CD4-positive, alpha-beta memory T cell (primary cell): Measurements from ENCODE around the gene MUC2. TPM values are rescaled to one million over a fixed set of nuclear protein-coding genes. Genes with fewer than 3 reads are reported as not detected.

Experiments
- CTCF ChIA-PET: fragments of 350-600 bp; sonication (Branson Sonifier 250); formaldehyde crosslinking; loops from one replicate; lab custom pipeline; 2021; ENCODE audit warnings: inconsistent platforms; ENCODE audit not compliant: partially characterized antibody; lab: Charles Lee
- POLR2A ChIA-PET: fragments of 350-600 bp; sonication (Branson Sonifier 250); formaldehyde crosslinking; loops from one replicate; lab custom pipeline; 2021; ENCODE audit not compliant: partially characterized antibody; lab: Charles Lee
- DNase-seq, 5 donors: peaks; one replicate each; pipeline versions ENCODE4 v3.0.0 to v3.0.0-alpha.2; 2020 to 2022; ENCODE audit warnings: mixed read lengths in 1 of 5
- H3K27ac ChIP-seq: one replicate; pipeline ENCODE4 v1.7.0; 2013; ENCODE audit warnings: low read depth, low read length
- H3K27me3 ChIP-seq: 2 replicates; pipeline ENCODE4 v1.7.0; 2013; ENCODE audit warnings: mild to moderate bottlenecking, low read length, moderate library complexity; ENCODE audit not compliant: insufficient read depth
- H3K36me3 ChIP-seq: 2 replicates; pipeline ENCODE4 v1.7.0; 2013; ENCODE audit warnings: mild to moderate bottlenecking, low read length, moderate library complexity; ENCODE audit not compliant: insufficient read depth
- H3K4me1 ChIP-seq: 2 replicates; pipeline ENCODE4 v1.7.0; 2013; ENCODE audit warnings: mild to moderate bottlenecking, low read length, moderate library complexity; ENCODE audit not compliant: insufficient read depth
- H3K4me3 ChIP-seq, 2 donors: one replicate each; pipeline ENCODE4 v1.7.0; 2013; ENCODE audit warnings: low read length in 2 of 2, mild to moderate bottlenecking in 1 of 2
- H3K9me3 ChIP-seq, 2 donors: one replicate each; pipeline ENCODE4 v1.7.0; 2013; ENCODE audit warnings: low read length in 2 of 2, control low read depth in 1 of 2; ENCODE audit not compliant: control insufficient read depth in 1 of 2
- H3K27ac Mint-ChIP-seq, 7 donors: one replicate each; pipeline ENCODE4 v1.8.0; 2020 to 2021; ENCODE audit warnings: mixed read lengths in 7 of 7, mild to moderate bottlenecking in 6 of 7, inconsistent platforms in 3 of 7, moderate library complexity in 3 of 7
- H3K27me3 Mint-ChIP-seq, 2 donors: one replicate each; pipeline ENCODE4 v1.8.0; 2020 to 2021; ENCODE audit warnings: mixed read lengths in 2 of 2
- H3K36me3 Mint-ChIP-seq, 2 donors: one replicate each; pipeline ENCODE4 v1.8.0; 2020 to 2021; ENCODE audit warnings: mixed read lengths in 2 of 2, inconsistent platforms in 1 of 2, mild to moderate bottlenecking in 1 of 2
- H3K4me1 Mint-ChIP-seq, 4 donors: one replicate each; pipeline ENCODE4 v1.8.0; 2020 to 2021; ENCODE audit warnings: mixed read lengths in 4 of 4, mild to moderate bottlenecking in 1 of 4
- H3K4me3 Mint-ChIP-seq, 8 donors: one replicate each; pipeline ENCODE4 v1.8.0; 2020 to 2021; ENCODE audit warnings: mixed read lengths in 8 of 8, mild to moderate bottlenecking in 7 of 8, moderate library complexity in 6 of 8, inconsistent platforms in 3 of 8
- H3K9me3 Mint-ChIP-seq, 8 donors: one replicate each; pipeline ENCODE4 v1.8.0; 2020 to 2021; ENCODE audit warnings: mixed read lengths in 8 of 8, mild to moderate bottlenecking in 5 of 8, inconsistent platforms in 3 of 8, moderate library complexity in 1 of 8
- intact Hi-C: fragments of 100-400 bp; cut with micrococcal nuclease; formaldehyde crosslinking; loops from one replicate; pipeline ENCODE4 v1.15.1; 2023
- polyA plus RNA-seq, 2 donors: library from polyadenylated mRNA; unstranded; fragments of 300-500 nt; fragmentation: Illumina TruSeq; gene quantifications; one replicate each; pipeline ENCODE4 v1.2.3, GENCODE V29; 2021
- total RNA-seq, 2 experiments: library from RNA; stranded (reverse); gene quantifications; one replicate each; pipeline ENCODE4 v1.2.3, GENCODE V29; 2021

MUC2 gene
- total and polyA plus RNA-seq, 4 experiments from 2014 or later, result not detected

GRCh38 chr11:1037506-1038055 is 37.1 kb upstream of the MUC2 start:
- DNase-seq, result peak in 1 of 5 donors; percentile 27
- Histone ChIP-seq H3K36me3 (no peaks in the 10 kb centered on the region), H3K4me3 (no peak overlapping the region), H3K9me3 (no peaks in the 10 kb centered on the region), H3K27ac (no peak overlapping the region), H3K27me3 (no peaks in the 10 kb centered on the region), H3K4me1 (no peaks in the 10 kb centered on the region)
- intact Hi-C loops, result no loop called here
- Mint-ChIP-seq H3K27me3 (no peaks in the 10 kb centered on the region), H3K27ac (no peak overlapping the region), H3K36me3 (no peaks in the 10 kb centered on the region), H3K4me1 (peaks cover 0 to 4% (median 0%) of the 10 kb centered on the region in 4 donors), H3K4me3 (no peak overlapping the region), H3K9me3 (peaks cover 0 to 2% (median 0%) of the 10 kb centered on the region in 8 donors)
- CTCF ChIA-PET, result interaction anchor here (0.8 kb wide), 1 partner anchor 16 kb away, joined by 3 read pairs; no protein-coding TSS in a partner anchor
- POLR2A ChIA-PET, result no interaction called here

DNA sequence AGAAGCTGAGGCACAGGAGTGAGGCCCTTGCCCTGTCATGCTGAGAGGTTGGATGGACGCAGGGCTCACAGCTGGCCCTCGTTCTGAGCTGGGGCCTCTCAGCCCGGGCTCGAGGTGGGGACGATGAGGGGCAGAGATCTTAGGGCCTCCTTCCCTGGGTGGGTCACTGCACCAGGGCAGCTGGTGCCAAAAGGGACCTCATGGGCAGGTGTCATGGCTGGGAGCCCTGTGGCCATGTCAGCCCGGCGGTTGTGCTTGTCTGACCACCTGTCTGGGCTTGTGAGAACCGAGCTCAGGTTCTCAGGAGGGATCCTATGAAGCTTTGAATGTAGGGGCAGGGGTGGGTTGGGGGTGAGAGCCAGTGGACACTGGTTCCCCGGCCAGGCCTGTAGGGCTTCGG is 36.3 kb upstream of the MUC2 start:
- no peaks in the 10 kb centered on the region for H3K27me3 Mint-ChIP-seq
- no peak overlapping the region for H3K27ac Mint-ChIP-seq
- POLR2A ChIA-PET, result no interaction called here
- CTCF ChIA-PET, result interaction anchor here (0.8 kb wide), 1 partner anchor 17 kb away, joined by 3 read pairs; no protein-coding TSS in a partner anchor
- DNase-seq, result no peak
- peaks cover 0 to 2% (median 0%) of the 10 kb centered on the region in 8 donors for H3K9me3 Mint-ChIP-seq
- intact Hi-C loops, result no loop called here
- H3K4me1 Mint-ChIP-seq, result peaks cover 0 to 2% (median 0%) of the 10 kb centered on the region in 4 donors
- H3K36me3 Mint-ChIP-seq, result no peaks in the 10 kb centered on the region
- no peaks in the 10 kb centered on the region for H3K36me3 ChIP-seq
- no peak overlapping the region for H3K27ac ChIP-seq
- no peaks in the 10 kb centered on the region for H3K27me3 ChIP-seq
- H3K9me3 ChIP-seq, result no peaks in the 10 kb centered on the region
- H3K4me3 Mint-ChIP-seq, result no peak overlapping the region
- H3K4me3 ChIP-seq, result no peak overlapping the region
- no peaks in the 10 kb centered on the region for H3K4me1 ChIP-seq

- POLR2A ChIA-PET, result no interaction called here
- Mint-ChIP-seq H3K4me1 (peaks cover 0 to 2% (median 0%) of the 10 kb centered on the region in 4 donors), H3K27ac (peak overlapping the region in 1 of 7 donors; percentile 22), H3K36me3 (no peaks in the 10 kb centered on the region), H3K4me3 (peak overlapping the region in 1 of 8 donors; percentile 38), H3K9me3 (no peaks in the 10 kb centered on the region), H3K27me3 (peaks cover under 1% of the 10 kb centered on the region in 2 donors)
- Histone ChIP-seq H3K9me3 (no peaks in the 10 kb centered on the region), H3K27me3 (no peaks in the 10 kb centered on the region), H3K4me1 (no peaks in the 10 kb centered on the region), H3K4me3 (no peak overlapping the region), H3K36me3 (no peaks in the 10 kb centered on the region), H3K27ac (no peak overlapping the region)
- intact Hi-C loops, result no loop called here
- no peak for DNase-seq
- CTCF ChIA-PET, result no interaction called here
These were observed 35.8 kb upstream of the MUC2 start for GRCh38 chr11:1038921-1039320.

- ChIA-PET POLR2A (no interaction called here), CTCF (no interaction called here)
- H3K36me3 Mint-ChIP-seq, result no peaks in the 10 kb centered on the region
- H3K9me3 Mint-ChIP-seq, result no peaks in the 10 kb centered on the region
- peaks cover 0 to 2% (median 0%) of the 10 kb centered on the region in 4 donors for H3K4me1 Mint-ChIP-seq
- no peak overlapping the region for H3K4me3 ChIP-seq
- no peaks in the 10 kb centered on the region for H3K9me3 ChIP-seq
- H3K27ac ChIP-seq, result no peak overlapping the region
- H3K27me3 Mint-ChIP-seq, result peaks cover 2% of the 10 kb centered on the region in 2 donors
- H3K4me1 ChIP-seq, result no peaks in the 10 kb centered on the region
- H3K27ac Mint-ChIP-seq, result no peak overlapping the region
- no peaks in the 10 kb centered on the region for H3K36me3 ChIP-seq
- intact Hi-C loops, result no loop called here
- no peaks in the 10 kb centered on the region for H3K27me3 ChIP-seq
- no peak overlapping the region for H3K4me3 Mint-ChIP-seq
- peak in 1 of 5 donors; percentile 32 for DNase-seq
These were observed 34.9 kb upstream of the MUC2 start for GRCh38 chr11:1039481-1040427.

DNA sequence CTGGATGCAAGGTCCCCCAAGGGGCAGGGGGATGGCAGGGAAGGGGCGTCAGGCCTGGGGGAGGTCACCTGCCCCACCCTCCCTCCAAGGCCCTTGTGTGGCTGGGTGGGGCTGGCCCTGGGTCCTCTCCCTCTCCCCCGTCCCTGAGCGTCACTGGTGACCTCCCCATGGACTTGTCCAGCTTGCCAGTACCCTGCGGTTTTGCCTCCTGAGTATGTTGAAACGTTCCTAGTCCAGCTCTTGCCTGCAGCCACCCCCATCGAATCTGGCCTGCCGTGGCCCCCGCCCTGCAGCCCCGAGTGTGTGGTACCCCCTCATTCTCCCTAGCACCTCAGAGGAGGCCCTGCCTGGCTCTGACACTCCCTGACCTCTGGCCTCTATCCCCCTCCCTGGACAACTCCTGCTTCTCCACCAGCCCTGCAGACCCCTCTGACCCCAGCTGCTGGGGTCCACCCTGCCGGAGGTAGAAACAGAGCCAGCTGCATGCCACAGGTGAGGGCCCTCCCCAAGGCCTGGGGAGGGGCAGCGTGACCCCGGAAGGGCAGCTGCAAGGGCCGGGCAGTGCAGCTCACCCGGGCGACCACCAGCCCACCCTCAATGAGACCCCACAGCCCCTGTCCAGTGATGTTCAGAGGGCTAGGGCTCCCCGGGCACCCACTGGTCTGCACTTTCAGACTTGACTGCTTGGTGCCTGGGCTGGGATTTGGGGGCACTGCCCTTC is 34.1 kb upstream of the MUC2 start:
- H3K9me3 Mint-ChIP-seq, result no peaks in the 10 kb centered on the region
- Histone ChIP-seq H3K27me3 (no peaks in the 10 kb centered on the region), H3K4me3 (no peak overlapping the region), H3K4me1 (no peaks in the 10 kb centered on the region), H3K9me3 (no peaks in the 10 kb centered on the region), H3K36me3 (no peaks in the 10 kb centered on the region), H3K27ac (no peak overlapping the region)
- no peaks in the 10 kb centered on the region for H3K36me3 Mint-ChIP-seq
- no peak overlapping the region for H3K27ac Mint-ChIP-seq
- POLR2A ChIA-PET, result no interaction called here
- intact Hi-C loops, result no loop called here
- H3K4me3 Mint-ChIP-seq, result no peak overlapping the region
- CTCF ChIA-PET, result no interaction called here
- H3K4me1 Mint-ChIP-seq, result peaks cover 0 to 2% (median 0%) of the 10 kb centered on the region in 4 donors
- peak in 1 of 5 donors; percentile 29 for DNase-seq
- peaks cover 2 to 6% of the 10 kb centered on the region in 2 donors for H3K27me3 Mint-ChIP-seq

GRCh38 chr11:1041149-1041467 is 33.6 kb upstream of the MUC2 start:
- intact Hi-C loops, result no loop called here

DNA sequence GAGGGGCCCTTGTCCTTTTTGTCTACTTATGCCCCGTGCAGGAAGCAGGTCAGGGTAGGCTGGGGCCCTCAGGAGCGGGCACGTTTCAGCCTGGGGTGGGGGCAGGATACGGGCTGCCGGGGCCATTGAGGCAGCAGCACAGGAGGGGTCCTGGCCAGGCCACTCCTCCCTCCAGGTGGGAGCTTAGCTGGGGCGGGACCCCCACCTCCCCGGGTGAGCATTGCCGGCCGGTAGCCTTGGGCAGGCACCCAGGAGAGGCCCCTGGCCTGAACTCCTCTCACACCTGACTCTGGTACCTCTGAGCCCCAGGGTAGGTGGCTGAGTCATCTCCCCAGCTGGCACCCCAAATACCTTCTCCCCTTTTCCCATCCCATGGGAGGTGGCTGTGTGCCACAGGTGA is 33.2 kb upstream of the MUC2 start:
- Histone ChIP-seq H3K27ac (no peak overlapping the region), H3K27me3 (no peaks in the 10 kb centered on the region), H3K9me3 (no peaks in the 10 kb centered on the region), H3K36me3 (no peaks in the 10 kb centered on the region), H3K4me1 (no peaks in the 10 kb centered on the region), H3K4me3 (no peak overlapping the region)
- Mint-ChIP-seq H3K27ac (no peak overlapping the region), H3K4me3 (no peak overlapping the region), H3K27me3 (peaks cover 2 to 6% of the 10 kb centered on the region in 2 donors), H3K9me3 (peaks cover 0 to 1% (median 0%) of the 10 kb centered on the region in 8 donors), H3K4me1 (peaks cover 0 to 2% (median 0%) of the 10 kb centered on the region in 4 donors), H3K36me3 (no peaks in the 10 kb centered on the region)
- intact Hi-C loops, result no loop called here
- DNase-seq, result no peak
- ChIA-PET POLR2A (no interaction called here), CTCF (no interaction called here)

More at GRCh38 chr11:1041149-1041467, 33.6 kb upstream of the MUC2 start:
- H3K27ac Mint-ChIP-seq, result no peak overlapping the region
- no peak overlapping the region for H3K4me3 Mint-ChIP-seq
- DNase-seq, result peak in 1 of 5 donors; percentile 16
- Histone ChIP-seq H3K27ac (no peak overlapping the region), H3K4me3 (no peak overlapping the region), H3K36me3 (no peaks in the 10 kb centered on the region), H3K4me1 (no peaks in the 10 kb centered on the region), H3K27me3 (no peaks in the 10 kb centered on the region), H3K9me3 (no peaks in the 10 kb centered on the region)
- H3K27me3 Mint-ChIP-seq, result peaks cover 2 to 6% of the 10 kb centered on the region in 2 donors
- POLR2A ChIA-PET, result no interaction called here
- CTCF ChIA-PET, result no interaction called here
- no peaks in the 10 kb centered on the region for H3K9me3 Mint-ChIP-seq
- no peaks in the 10 kb centered on the region for H3K36me3 Mint-ChIP-seq
- peaks cover 0 to 2% (median 0%) of the 10 kb centered on the region in 4 donors for H3K4me1 Mint-ChIP-seq
